ENCODE measurements around the gene OXSM.

- TF ChIP-seq POLR2A (IDR thresholded peaks at IDR 0.05) (no peak), CTCF (IDR thresholded peaks at IDR 0.05) (no peak)
Measured at GRCh38 chr3:25818335-25818734, 28.4 kb downstream of the OXSM start.
